Activated CD8-positive, alpha-beta memory T cell treated with anti-CD3 and anti-CD28 coated beads for 24 hours (primary cell): ENCODE measurements around the gene PLEKHB2.
"Not testable (repeated sequence)": the region's sequence is repeated elsewhere in the genome, so short reads cannot be mapped to it uniquely, and the experiment has no call there.

Experiments
- DNase-seq: peaks from one replicate; pipeline ENCODE4 v3.0.0-alpha.2; 2020

Gene PLEKHB2

GRCh38 chr2:131105156-131105949 lies at the start of gene PLEKHB2:
Gene PLEKHB2, plus strand, starts transcription at chr2:131105336. Its CDS starts 15,606 bp downstream, at chr2:131120942.
- peak; percentile 99 for DNase-seq

GRCh38 chr2:131056204-131056931 lies 48.8 kb upstream of the PLEKHB2 start:
- no peak for DNase-seq

GRCh38 chr2:131056932-131057287 lies 48.2 kb upstream of the PLEKHB2 start:
- DNase-seq: no peak

- DNase-seq: no peak
Measured at GRCh38 chr2:131058214-131058843, 46.8 kb upstream of the PLEKHB2 start.

GRCh38 chr2:131058920-131059319 lies 46.2 kb upstream of the PLEKHB2 start:
- DNase-seq: no peak

GRCh38 chr2:131063501-131064283 lies 41.4 kb upstream of the PLEKHB2 start:
- DNase-seq: no peak

GRCh38 chr2:131064589-131065512 lies 40.3 kb upstream of the PLEKHB2 start:
- DNase-seq: no peak

- DNase-seq: no peak
Measured at GRCh38 chr2:131067465-131068125, 37.5 kb upstream of the PLEKHB2 start.

- not testable (repeated sequence) for DNase-seq
Measured at GRCh38 chr2:131068172-131068571, 37.0 kb upstream of the PLEKHB2 start.

- not testable (repeated sequence) for DNase-seq
Measured at GRCh38 chr2:131075578-131075977, 29.6 kb upstream of the PLEKHB2 start.

GRCh38 chr2:131076707-131077106 lies 28.4 kb upstream of the PLEKHB2 start:
- no peak for DNase-seq

GRCh38 chr2:131077182-131077846 lies 27.8 kb upstream of the PLEKHB2 start:
- no peak for DNase-seq

- no peak for DNase-seq
Measured at GRCh38 chr2:131077966-131078365, 27.2 kb upstream of the PLEKHB2 start.

- not testable (repeated sequence) for DNase-seq
Measured at GRCh38 chr2:131079931-131080330, 25.2 kb upstream of the PLEKHB2 start.

GRCh38 chr2:131081190-131081589 lies 23.9 kb upstream of the PLEKHB2 start:
- DNase-seq: no peak

- DNase-seq: no peak
Measured at GRCh38 chr2:131085646-131086045, 19.5 kb upstream of the PLEKHB2 start.

GRCh38 chr2:131092458-131093005 lies 12.6 kb upstream of the PLEKHB2 start:
- no peak for DNase-seq

GRCh38 chr2:131093006-131093695 lies 12.0 kb upstream of the PLEKHB2 start, which contains the start of gene FAM168B:
Gene FAM168B, minus strand, starts transcription at chr2:131093460. Its CDS starts 10,814 bp downstream, at chr2:131082646.
- DNase-seq: peak; percentile 94

- DNase-seq: peak; percentile 70
Measured at GRCh38 chr2:131093696-131094462, 11.3 kb upstream of the PLEKHB2 start.
